Measurements from ENCODE around the gene CEP57L1. TPM values are rescaled to one million over a fixed set of nuclear protein-coding genes. Genes with fewer than 3 reads are reported as not detected.
"Not testable (repeated sequence)": the region's sequence is repeated elsewhere in the genome, so short reads cannot be mapped to it uniquely, and the experiment has no call there.

Gene CEP57L1
- total RNA-seq, 1 donor from 2014 or later = 14.5 TPM

DNA sequence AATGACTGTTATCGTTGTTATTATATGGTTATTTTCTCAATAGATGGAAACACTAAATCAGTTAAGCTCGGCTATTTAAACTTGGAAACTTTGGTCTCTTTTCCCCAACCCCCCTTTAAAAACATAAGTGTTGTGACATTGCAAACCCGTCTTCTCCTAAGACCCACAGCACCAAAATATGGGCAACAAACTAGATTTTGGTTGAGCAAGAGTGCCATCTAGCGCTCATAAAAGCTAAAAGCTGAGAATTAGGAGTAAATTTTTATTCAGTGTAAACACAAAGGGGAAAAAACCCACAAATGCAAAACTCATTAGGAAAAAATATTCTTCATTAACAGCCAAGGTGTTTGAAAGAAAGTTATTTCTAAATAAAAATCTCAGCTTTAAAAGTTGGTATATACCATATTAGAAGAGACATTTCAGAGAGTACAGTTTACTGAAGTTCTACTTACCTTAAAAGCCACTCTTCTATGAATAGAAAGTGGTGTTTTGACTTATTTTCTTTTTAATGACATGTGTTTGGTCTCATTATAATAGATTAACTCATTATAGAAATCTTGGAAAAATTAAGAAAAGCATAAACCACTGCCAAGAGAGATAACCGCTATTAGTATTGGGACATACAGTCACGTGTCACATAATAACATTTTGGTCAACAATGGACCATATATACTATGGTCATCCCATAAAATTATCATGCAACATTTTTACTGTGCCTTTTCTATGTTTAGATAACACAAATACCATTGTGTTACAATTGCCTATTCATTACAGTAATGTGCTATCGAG lies 21.8 kb upstream of the CEP57L1 start:
- intact Hi-C loops (cut with micrococcal nuclease) = loop anchor here (1.0 to 5.0 kb wide), 12 partner anchors 14 to 531 kb away; partner anchors contain the start of genes ARMC2 and CEP57L1

DNA sequence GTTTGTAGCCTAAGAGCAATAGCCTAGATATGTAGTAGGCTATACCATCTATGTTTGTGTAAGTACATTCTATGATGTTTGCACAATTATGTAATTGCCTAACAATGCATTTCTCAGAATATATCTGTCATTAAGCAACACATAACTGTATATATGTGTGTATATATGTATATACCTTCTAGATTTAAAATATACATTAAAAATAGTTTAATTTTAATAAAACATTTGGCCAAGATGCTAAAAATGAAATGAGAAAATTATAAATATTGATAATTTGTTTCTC lies 21.2 kb upstream of the CEP57L1 start:
- intact Hi-C loops (cut with micrococcal nuclease) = loop anchor here (5.0 kb wide), 1 partner anchor 517 kb away; no protein-coding TSS in a partner anchor

DNA sequence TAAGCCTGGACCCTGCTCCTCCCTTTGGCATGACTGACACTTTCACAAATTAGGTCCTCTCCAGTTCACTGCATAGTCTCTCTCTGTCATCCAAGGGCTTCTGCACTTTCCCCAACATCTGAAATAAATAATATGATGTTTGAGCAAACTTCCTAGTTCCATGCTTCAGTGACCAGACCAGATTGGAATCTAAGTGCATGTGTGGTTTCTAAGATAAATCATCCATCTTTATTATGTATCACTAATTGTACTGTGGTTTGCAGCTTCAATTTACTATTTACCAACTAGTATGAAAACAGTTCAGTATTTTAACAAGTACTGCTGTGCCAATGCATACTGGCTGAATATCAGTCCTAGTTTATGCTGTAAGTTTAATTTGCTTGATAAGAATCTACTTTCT lies 19.4 kb upstream of the CEP57L1 start:
- intact Hi-C loops (cut with micrococcal nuclease) = no loop called here

DNA sequence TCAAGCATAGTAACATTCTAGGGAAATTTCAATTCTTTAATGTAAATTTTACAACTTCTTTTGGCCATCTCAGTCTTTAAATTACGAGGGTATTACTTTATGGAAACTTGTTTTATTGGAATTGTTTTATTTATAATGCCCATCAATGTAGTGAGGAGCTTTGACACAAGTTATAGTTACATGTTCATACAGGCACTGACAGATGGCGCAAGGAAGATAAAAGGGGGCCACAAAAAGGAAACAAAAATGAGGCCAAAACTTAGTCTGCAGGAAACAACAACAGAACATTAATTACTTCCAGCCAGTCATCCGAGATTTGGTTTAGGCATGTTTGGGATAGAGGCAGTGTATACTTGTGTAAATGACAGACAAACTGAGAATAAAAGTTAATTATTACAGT lies 18.9 kb upstream of the CEP57L1 start:
- intact Hi-C loops (cut with micrococcal nuclease) = no loop called here

DNA sequence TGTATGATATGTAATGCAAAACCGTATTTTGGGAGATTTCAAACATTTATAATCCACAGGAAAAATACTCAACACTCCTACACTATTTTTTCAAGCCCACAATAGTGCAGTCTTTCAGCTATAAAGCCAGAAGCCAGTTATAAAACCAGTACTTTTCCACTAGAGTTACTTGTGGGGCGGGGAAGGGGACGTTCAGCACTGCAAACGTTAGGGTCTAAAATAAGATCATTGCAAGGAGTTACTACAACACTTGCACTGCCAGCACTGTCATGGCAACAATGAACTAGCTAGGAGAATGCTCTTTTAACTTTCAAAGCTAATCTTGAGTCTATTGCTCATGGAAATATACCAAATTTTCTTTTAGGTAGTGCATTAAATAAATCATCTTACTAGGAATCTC lies 15.3 kb upstream of the CEP57L1 start:
- intact Hi-C loops (cut with micrococcal nuclease) = no loop called here

DNA sequence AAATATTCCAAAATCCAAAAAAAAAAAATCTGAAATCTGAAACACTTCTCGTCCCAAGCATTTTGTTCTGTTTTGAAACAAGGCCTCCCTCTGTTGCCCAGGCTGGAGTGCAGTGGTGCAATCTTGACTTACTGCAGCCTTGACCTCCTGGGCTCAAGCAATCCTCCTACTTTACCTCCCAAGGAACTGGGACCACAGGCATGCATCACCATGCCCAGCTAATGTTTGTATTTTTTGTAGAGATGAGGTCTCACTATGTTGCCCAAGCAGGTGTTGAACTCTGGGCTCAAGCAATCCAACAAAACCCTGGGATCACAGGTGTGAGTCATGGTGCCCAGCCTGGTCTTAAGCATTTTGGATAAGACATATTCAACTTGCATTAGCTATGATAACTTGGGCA lies 14.3 kb upstream of the CEP57L1 start:
- intact Hi-C loops (cut with micrococcal nuclease) = no loop called here

DNA sequence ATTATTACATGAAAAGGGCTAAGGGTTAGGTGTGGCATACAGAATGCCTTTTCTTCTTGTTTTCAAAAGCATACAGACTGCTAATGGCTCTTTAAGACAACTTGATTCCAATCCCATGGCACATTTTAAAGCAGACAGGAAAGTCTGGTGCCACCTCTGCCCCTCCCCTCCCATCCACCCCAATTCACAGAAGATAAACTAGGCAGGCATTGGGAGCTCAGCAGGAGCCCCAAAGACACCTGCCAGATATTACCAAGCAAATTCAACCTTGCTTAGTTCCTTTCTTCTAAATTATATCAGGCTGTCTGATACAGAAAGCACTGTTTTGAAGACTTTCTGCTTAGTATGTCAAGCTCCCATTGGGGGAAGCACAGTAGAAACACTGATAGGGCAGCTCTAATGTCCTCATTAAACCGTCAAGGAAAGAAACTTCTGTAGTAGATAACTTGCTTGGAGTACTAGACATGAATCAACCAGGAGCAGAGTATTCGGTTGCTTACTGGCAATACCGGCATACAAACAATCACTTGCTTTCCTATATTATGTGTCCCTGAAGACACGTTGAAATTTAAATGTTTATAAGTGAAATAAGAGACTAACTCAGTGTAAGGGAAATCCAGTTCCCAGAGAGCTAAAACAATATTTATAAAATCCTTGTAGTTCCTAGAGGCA lies 13.7 kb upstream of the CEP57L1 start:
- intact Hi-C loops (cut with micrococcal nuclease) = no loop called here

DNA sequence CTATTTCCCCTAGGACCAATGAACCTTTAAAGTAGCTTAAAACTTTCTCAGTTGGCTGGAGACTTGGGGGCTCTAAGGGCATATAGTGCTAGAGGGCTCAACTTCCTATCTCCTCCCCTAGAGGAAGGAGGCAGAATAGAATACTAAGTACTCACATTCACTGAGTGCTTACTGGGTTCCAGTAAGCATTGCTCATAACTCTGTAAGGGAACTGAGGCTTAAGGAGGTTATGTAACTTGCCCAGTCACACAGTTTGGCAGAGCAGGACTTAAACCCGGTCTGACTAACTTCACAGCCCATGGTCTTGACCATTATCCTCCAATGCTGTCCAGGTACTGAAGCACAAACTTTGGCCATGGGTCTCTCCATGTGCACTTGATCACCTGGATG lies 13.1 kb upstream of the CEP57L1 start:
- intact Hi-C loops (cut with micrococcal nuclease) = no loop called here

DNA sequence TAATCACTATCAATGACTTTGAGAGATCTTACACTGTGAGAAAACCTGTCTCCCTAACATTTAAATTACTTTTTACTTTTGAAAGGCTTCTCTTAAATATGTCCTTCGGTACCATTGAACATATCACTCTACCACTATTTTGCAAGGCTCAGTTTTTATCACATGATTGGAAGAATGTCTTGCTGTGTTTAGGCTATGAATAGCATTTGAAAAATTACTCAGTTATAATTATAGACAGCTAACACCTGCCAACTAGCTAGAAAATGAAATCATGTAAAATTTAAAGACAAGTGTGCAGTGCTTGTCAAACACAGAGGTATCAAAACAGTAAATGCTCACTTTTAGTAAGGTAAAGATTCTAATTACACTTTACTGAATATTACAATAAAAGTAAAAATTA lies 11.7 kb upstream of the CEP57L1 start:
- intact Hi-C loops (cut with micrococcal nuclease) = no loop called here

DNA sequence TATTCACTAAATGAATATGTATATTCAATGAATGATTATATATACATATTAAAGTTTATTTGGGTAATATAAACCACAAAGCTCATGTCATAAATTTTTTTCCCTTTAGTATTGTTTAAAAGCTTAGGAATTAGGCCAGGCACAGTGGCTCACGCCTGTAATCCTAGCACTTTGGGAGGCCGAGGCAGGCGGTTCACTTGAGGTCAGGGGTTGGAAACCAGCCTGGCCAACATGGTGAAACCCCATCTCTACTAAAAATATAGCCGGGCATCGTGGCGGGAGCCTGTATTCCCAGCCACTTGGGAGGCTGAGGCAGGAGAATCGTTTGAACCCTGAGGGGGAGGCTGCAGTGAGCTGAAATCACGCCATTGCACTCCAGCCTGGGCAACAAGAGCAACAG lies 11.2 kb upstream of the CEP57L1 start:
- intact Hi-C loops (cut with micrococcal nuclease) = not testable (repeated sequence)

DNA sequence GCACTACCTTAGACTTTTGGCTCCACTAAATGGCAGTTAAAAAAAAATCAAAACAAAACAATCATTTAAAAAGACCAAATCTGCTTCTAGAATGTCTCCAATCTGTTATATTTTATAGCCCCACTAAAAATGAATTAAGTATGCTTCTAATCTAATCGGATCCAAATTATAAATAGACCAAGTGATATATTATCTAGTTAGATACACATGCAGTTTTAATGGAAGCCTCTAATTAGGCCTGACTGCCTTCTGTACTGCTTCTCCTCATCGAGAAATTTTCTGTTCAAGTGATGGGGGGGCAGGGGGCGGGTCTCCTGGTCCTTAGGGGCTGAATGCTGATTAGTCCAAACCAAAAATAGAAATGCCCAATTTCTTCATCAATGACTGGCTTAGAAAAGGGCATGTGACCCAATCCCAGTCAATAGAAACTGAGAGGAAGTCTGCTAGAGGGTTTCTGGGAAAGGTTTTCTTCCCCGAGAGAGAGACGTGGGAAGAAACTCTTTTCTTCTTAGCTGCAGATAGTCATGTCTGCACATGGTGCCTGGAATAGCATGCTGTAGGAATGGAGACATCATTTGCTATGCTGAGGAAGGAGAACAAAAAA lies 7.5 kb upstream of the CEP57L1 start:
- intact Hi-C loops (cut with micrococcal nuclease) = no loop called here

DNA sequence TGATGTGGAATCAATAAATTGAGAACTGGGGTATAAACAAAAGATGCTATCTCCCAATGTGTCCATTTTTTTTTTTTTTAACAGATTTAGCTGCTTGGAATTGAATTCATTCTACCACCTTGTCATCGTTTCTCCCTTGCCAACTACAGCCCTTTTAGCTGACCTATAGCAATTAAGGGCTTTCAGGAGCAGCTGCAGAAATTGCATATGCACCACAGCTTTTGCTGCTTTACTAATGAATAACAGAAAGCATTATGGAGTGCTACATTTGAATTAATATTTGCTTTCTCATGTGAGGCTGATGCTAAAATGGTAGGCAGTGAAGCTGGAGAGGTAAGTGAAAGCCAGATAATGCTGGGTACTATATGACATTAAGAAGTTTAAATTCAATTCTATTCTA lies 6.3 kb upstream of the CEP57L1 start:
- intact Hi-C loops (cut with micrococcal nuclease) = no loop called here

DNA sequence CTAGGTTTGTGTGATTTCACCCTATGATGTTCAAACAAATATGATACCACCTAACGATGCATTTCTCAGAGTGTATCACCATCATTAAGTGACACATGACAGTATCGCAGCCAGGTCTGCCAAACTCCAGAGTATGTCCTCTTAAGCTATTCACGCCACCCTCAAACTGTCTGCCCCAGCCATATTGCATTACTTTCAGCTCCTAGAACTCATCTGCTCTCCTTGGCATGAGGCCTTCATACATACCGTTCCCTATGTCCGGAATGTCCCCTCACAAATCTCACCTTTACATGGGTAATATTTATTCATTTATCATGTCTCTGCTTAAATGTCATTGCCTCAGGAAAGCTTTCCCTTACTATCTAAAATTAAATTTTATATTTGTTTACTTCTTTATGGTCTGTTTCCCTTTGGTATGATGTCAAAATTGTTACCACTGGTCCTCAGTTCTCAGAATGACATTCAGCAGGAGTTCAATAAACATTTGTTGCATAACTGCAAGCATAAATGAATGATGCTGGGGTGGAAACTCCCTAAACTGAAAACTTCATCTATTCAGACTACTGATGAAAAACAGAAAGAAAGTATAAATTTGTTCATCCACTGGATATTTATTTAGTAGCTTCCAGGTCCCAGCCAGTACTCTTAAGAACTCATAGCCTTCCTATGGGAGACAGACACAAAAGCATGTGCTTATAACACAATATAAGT lies 3.8 kb upstream of the CEP57L1 start:
- intact Hi-C loops (cut with micrococcal nuclease) = loop anchor here (5.0 to 10.0 kb wide), 4 partner anchors 1267 to 1977 kb away; partner anchors contain the start of genes BEND3, RPF2 and SCML4

DNA sequence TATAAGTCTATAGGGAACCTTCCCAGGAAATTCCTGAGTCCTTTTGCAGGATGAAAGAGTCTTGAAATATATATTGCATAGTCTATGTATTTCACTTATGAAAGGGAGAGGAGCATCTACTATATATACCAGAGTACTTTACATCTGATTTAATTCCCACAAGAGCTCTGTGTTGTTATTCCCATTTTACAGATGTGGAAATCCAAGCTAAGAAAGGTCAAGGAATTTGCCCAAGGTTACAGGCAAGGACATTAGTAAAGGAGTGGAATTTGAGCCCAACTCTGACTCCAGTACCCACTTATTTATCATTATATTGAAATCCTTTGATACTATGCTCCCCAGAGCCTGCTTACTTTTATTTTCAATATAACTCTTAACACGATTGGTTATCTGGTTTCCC lies 3.2 kb upstream of the CEP57L1 start:
- intact Hi-C loops (cut with micrococcal nuclease) = loop anchor here (5.0 to 10.0 kb wide), 4 partner anchors 1267 to 1977 kb away; partner anchors contain the start of genes BEND3, RPF2 and SCML4

DNA sequence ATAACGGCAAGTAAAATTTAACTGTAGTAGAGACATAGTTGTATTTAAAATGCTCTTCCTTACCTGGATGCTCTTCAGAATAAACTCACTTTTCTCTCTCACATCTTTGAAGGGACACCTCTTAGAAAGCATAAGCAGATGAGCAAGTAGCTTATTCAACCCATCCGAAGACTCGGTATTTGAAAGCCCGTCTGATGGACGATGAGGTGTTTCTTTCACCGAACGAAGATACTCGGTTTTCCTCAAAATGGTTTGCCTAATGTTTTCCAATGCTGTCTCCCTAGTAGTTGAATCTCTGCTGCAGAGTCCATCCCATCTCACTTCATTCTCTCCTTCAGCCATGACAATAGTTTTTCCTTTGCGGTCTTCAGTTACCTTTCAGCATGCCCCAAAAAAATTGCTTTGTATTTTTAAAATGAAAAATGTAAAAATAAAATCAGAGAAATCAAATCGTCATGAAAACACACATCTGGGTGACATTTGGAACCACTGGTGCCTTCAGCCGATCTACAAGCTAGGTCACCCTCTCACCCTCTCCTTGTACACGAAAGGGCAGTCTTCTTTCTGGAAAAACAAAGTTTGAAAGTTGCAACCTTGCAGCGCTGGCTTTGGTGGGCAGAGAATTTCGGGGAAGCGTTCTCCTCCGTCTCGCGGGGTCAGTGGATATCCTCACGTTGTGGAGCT lies 1.4 kb upstream of the CEP57L1 start:
- intact Hi-C loops (cut with micrococcal nuclease) = loop anchor here (1.0 to 10.0 kb wide), 7 partner anchors 84 to 1979 kb away; partner anchors contain the start of genes BEND3, RPF2 and SCML4

DNA sequence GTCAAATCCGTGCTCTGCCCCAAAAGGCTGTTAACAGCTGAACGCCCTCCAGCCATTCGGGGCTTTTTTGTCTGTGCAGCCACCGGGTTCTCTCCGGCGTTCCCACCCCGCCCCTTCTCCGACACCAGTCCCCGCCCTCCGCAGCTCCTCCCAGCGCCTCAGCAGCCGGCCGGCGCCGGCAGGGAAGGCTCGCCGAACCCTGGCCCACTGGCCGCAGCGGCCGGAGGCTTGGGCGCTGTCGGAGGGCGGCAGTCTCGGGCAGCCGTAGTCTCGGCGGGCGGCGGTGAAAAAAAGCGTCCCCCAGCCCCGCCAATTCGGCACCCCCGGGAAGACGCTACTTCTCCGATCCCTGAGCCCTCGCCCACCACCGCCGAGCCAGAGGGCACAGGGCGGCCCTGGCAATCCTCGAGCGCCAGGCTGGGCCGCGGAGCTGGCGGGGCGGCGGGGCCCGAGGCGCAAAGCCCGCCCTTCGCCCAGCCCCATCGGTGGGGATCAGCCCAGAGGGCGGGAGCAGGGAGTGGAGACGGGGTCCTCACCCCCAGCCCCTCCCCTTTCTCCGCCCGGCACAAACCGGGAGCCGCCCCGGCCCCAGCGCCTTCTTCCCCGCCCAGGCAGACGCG lies 781 bp upstream of the CEP57L1 start, which contains the start of gene SESN1:
SESN1 (minus strand) TSS at position 431 of the 620 bp plus-strand sequence. CDS start 773 bp downstream, outside the sequence.
- intact Hi-C loops (cut with micrococcal nuclease) = loop anchor here (1.0 to 10.0 kb wide), 26 partner anchors 21 to 1980 kb away; partner anchors contain the start of genes AFG1L, AK9, ARMC2 and BEND3

DNA sequence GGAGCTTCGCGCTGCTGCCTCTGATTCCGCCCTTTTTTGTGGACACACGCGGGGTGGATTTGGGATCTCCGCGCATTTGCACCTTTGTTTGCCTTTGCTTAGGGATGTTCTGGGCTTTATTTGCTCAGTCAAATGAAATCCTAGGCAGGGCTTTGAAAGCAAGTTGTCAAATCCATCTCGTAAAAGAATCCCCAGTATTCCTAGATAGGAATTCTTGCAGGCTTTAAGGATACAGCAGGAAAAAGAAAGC lies 453 bp downstream of the CEP57L1 start:
- intact Hi-C loops (cut with micrococcal nuclease) = loop anchor here (1.0 to 10.0 kb wide), 23 partner anchors 22 to 1981 kb away; partner anchors contain the start of genes AFG1L, AK9, ARMC2 and BEND3

DNA sequence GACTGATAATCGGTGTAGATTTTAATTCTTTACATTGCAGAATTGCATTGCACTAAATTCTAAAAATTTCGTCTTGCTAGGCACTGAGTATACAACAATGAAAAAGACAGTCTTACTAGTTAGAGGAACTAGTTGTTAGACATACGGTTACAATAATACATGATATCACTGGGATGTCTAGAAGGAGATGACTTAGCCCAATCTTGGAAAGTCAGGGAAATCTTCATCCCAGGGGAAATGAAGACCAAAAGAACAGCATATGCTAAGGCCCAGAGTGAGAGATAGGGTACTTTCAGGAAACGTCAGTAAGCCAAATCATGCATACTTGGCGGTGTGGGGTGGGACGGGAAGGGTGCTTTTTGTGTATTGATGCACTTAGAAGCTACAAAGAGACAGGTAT lies 901 bp downstream of the CEP57L1 start:
- intact Hi-C loops (cut with micrococcal nuclease) = loop anchor here (5.0 to 10.0 kb wide), 4 partner anchors 1271 to 1981 kb away; partner anchors contain the start of genes BEND3, GTF3C6, RPF2 and SCML4

DNA sequence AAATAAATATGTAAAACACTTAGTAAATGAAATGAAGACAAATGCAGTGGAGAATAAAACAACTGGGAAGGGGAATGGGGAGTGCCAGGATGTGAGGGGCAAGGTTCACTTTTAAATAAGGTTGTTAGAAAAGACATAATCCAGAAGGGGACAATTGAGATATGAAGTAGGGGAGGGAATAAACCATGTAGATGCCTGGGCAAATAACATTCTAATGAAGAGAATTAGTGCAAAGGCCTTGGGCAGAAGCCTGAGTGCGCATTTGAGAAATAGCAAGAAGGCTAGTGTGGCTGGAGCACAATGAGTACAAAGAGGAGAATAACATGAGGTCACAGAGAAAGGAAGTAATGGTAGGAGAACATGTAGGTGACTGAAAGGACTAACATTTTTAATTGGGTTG lies 2.4 kb downstream of the CEP57L1 start:
- intact Hi-C loops (cut with micrococcal nuclease) = loop anchor here (5.0 to 10.0 kb wide), 4 partner anchors 1273 to 1983 kb away; partner anchors contain the start of genes BEND3, GTF3C6, RPF2 and SCML4

DNA sequence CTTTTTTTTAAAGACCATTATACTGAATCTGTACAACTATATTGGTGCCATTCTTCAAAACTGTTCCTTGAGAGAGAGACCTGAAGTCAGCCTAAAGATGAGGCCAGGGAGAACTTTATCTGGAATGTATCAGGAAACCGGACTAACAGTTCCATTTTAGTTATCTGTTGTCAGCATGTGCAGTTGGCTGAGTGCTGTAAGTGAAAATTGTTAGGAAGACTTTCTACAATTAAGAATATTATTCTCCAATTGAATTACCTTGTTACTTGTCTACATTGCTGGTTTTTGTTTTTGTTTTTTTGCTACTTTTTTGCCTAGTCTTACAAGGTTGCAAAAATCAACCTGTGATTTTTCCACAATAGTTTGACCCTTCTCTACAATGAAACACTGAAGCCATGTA lies 7.5 kb downstream of the CEP57L1 start:
- intact Hi-C loops (cut with micrococcal nuclease) = no loop called here

Measured in T-helper 1 cell treated with Interleukin-12 subunit alpha and Interleukin-12 subunit beta and Interleukin-4 antibody, amounts not matched to agents 30 ng/mL and 1 ng/mL, for 36 hours (primary cell).